ENCODE data around the gene SLC16A8.

SLC16A8 gene

GRCh38 chr22:38129021-38129420 lies 45.0 kb upstream of the SLC16A8 start:
- DNase-seq (ENCODE audit: low read depth): no peak
- no peak overlapping the region for H3K4me3 ChIP-seq (replicated peaks; ENCODE audit: low read depth, low read length)
- TF ChIP-seq, protein P1, sequence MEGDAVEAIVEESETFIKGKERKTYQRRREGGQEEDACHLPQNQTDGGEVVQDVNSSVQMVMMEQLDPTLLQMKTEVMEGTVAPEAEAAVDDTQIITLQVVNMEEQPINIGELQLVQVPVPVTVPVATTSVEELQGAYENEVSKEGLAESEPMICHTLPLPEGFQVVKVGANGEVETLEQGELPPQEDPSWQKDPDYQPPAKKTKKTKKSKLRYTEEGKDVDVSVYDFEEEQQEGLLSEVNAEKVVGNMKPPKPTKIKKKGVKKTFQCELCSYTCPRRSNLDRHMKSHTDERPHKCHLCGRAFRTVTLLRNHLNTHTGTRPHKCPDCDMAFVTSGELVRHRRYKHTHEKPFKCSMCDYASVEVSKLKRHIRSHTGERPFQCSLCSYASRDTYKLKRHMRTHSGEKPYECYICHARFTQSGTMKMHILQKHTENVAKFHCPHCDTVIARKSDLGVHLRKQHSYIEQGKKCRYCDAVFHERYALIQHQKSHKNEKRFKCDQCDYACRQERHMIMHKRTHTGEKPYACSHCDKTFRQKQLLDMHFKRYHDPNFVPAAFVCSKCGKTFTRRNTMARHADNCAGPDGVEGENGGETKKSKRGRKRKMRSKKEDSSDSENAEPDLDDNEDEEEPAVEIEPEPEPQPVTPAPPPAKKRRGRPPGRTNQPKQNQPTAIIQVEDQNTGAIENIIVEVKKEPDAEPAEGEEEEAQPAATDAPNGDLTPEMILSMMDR (IDR thresholded peaks at IDR 0.05; ENCODE audit: low read length, missing control alignments): no peak

- H3K4me3 ChIP-seq (replicated peaks; ENCODE audit: low read depth, low read length): no peak overlapping the region
- TF ChIP-seq, protein P1 (IDR thresholded peaks at IDR 0.05; ENCODE audit: low read length, missing control alignments): no peak
- DNase-seq (ENCODE audit: low read depth): no peak
These were observed 43.9 kb upstream of the SLC16A8 start for GRCh38 chr22:38127869-38128268.

DNA sequence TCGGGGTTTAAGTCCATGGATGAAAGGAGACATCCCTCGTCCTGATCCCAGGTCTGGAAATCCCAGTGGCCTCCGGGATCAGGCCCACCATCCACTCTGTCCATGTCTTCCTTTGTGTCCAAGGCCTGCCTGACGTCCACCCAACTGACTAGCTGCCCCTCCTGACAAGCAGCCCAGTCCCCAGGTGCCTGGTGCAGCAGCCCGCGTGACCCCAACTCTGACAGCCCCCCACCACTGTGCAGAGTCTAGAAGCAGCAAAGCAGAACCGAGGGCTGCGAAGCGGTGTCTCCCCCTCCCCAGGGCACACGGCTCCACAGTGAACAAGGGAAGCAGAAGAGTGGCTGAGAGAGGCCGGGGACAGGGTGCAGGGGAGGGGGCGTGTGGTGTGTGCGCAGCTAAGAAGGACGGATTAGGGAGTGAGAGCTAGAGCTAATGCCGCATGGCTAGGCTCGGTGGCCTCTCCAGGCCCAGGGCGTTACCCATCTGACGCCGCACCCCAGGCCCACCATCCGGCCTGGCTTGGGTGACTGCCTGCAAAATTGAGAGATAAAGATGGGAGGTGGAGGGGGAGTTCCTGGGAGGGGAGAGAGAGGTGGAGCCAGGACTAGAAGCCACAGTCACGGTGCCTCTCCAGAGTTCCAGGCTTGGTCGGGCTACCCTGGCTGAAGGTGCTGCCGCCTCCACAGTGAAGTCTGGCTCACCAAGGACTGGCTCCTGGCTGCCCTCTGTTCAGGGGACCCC lies 43.1 kb upstream of the SLC16A8 start:
- H3K4me3 ChIP-seq (replicated peaks; ENCODE audit: low read depth, low read length): no peak overlapping the region
- no peak for DNase-seq (ENCODE audit: low read depth)
- TF ChIP-seq, protein P1 (IDR thresholded peaks at IDR 0.05; ENCODE audit: low read length, missing control alignments): no peak

GRCh38 chr22:38125751-38126201 lies 41.8 kb upstream of the SLC16A8 start:
- TF ChIP-seq, protein P1 (IDR thresholded peaks at IDR 0.05; ENCODE audit: low read length, missing control alignments): no peak
- no peak for DNase-seq (ENCODE audit: low read depth)
- H3K4me3 ChIP-seq (replicated peaks; ENCODE audit: low read depth, low read length): no peak overlapping the region

DNA sequence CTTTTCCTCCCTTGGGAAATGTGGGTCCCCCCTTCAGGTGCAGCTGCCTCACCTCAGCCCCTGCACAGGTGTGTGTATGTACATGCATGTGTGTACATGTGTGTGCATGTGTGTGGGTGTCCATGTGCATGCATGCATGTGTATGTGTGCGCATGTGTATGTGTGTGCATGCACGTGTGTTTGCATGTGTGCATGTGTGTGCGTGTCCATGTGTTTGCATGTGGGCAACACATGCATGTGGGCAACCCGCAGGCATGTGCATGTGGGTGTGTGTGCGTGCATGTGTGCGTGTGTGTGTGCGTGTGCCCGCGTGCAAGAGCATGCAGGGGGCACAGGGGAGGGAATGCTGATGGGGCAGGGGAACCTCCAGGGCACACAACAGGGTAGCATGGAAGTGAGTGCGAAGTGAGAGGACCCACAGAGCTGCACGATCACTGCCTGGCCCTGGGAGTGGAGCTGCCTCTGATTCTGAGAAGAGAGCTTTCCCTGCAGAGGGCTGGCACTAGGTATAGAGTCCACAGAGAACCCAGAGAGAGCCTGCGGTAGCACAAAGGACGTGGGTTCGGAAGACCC lies 41.1 kb upstream of the SLC16A8 start:
- no peak for DNase-seq (ENCODE audit: low read depth)
- TF ChIP-seq, protein P1 (IDR thresholded peaks at IDR 0.05; ENCODE audit: low read length, missing control alignments): no peak
- no peak overlapping the region for H3K4me3 ChIP-seq (replicated peaks; ENCODE audit: low read depth, low read length)

- DNase-seq (ENCODE audit: low read depth): no peak
- H3K4me3 ChIP-seq (replicated peaks; ENCODE audit: low read depth, low read length): no peak overlapping the region
- TF ChIP-seq, protein P1 (IDR thresholded peaks at IDR 0.05; ENCODE audit: low read length, missing control alignments): no peak
These were observed 40.4 kb upstream of the SLC16A8 start for GRCh38 chr22:38124236-38124974.

Data from fibroblast of pulmonary artery (primary cell).